ENCODE results near the gene NEK6. TPM values are rescaled to one million over a fixed set of nuclear protein-coding genes. Genes with fewer than 3 reads are reported as not detected.

The NEK6 gene
- total and polyA plus RNA-seq, 2 of the 8 experiments (the other 6 are each of a cell fraction or from before 2014, with no cell fraction given) = 17.7 to 19.7 TPM

- DNase-seq (ENCODE audit: low read depth in 1 of 2, low spot score in 2 of 2) (no peak), FAIRE-seq (no peak)
- Histone ChIP-seq H3K4me3 (ENCODE audit: extremely low read depth in 1 of 4, insufficient read depth in 2 of 4, low read depth in 3 of 4, low read length in 4 of 4) (no peak overlapping the region), H3K14ac (ENCODE audit: insufficient read length) (no peak overlapping the region), H4K8ac (ENCODE audit: extremely low read depth, insufficient read depth, low read length) (0 out of 2 replicates have a peak overlapping the region, but pooled peaks have one; percentile 23), H3K56ac (replicated peaks; ENCODE audit: insufficient read length, low read depth, low read length) (no peak overlapping the region), H3K9ac (replicated peaks in 1 of 4; ENCODE audit: extremely low read depth in 1 of 4, low read depth in 3 of 4, low read length in 3 of 4) (no peak overlapping the region), H3K9me3 (ENCODE audit: insufficient read depth in 2 of 2, low read depth in 1 of 2, low read length in 1 of 2) (no peaks in the 10 kb centered on the region), H2AK5ac (ENCODE audit: low read depth, low read length) (no peak overlapping the region), H3K4me2 (ENCODE audit: insufficient read depth in 1 of 2, low read depth in 2 of 2, low read length in 2 of 2) (no peak overlapping the region), H2BK15ac (ENCODE audit: low read length) (no peak overlapping the region), H2BK20ac (ENCODE audit: low read length) (no peak overlapping the region), H3K36me3 (ENCODE audit: control insufficient read depth in 2 of 4, insufficient read depth in 4 of 4, low read length in 3 of 4) (no peaks in the 10 kb centered on the region), H3K4me1 (replicated peaks in 1 of 4; ENCODE audit: control insufficient read depth in 3 of 4, insufficient read depth in 4 of 4, low read length in 3 of 4) (peaks cover 0 to 2% (median under 1%) of the 10 kb centered on the region in 4 experiments; a peak in 2 of 7 replicates), H4K91ac (replicated peaks; ENCODE audit: insufficient read length, low read length) (no peak overlapping the region), H4K20me1 (replicated peaks in 1 of 2; ENCODE audit: control insufficient read depth in 1 of 2, insufficient read depth in 2 of 2, low read length in 2 of 2) (peaks cover 8 to 13% of the 10 kb centered on the region in 2 experiments), H2AFZ (ENCODE audit: low read length) (no peak overlapping the region), H2BK12ac (ENCODE audit: low read depth, low read length) (no peak overlapping the region), H3K79me1 (ENCODE audit: low read depth, low read length) (peaks cover 15% of the 10 kb centered on the region), H2BK5ac (ENCODE audit: low read depth, low read length) (no peak overlapping the region), H2BK120ac (replicated peaks; ENCODE audit: low read depth, low read length) (no peak overlapping the region), H3K23ac (ENCODE audit: insufficient read length) (no peak overlapping the region), H3K27ac (ENCODE audit: low read depth, low read length) (no peak overlapping the region), H3K4ac (replicated peaks; ENCODE audit: insufficient read length, low read depth, low read length) (no peak overlapping the region), H3K79me2 (ENCODE audit: control insufficient read depth in 1 of 2, insufficient read depth in 2 of 2, low read length in 2 of 2) (peaks cover 0 to 9% of the 10 kb centered on the region in 2 experiments; a peak in 1 of 4 replicates), H3K27me3 (replicated peaks in 1 of 4; ENCODE audit: control insufficient read depth in 3 of 4, extremely low read depth in 1 of 4, insufficient read depth in 3 of 4, low read length in 3 of 4) (no peaks in the 10 kb centered on the region), H4K5ac (ENCODE audit: insufficient read length, low read depth, low read length) (no peak overlapping the region), H3K18ac (ENCODE audit: extremely low read depth, low read length) (no peak overlapping the region), H3K23me2 (ENCODE audit: low read depth, low read length) (no peaks in the 10 kb centered on the region)
- POLR2A ChIA-PET (ENCODE audit: partially characterized antibody) = no interaction called here
- 88% methylated on average over 6 of the region's 6 CpGs; no CpG with 5 or more reads in 1 of the 2 experiments for WGBS, 2 experiments (ENCODE audit: extremely low coverage in 1 of 2, insufficient coverage in 1 of 2, insufficient read length in 1 of 2, insufficient replicate concordance in 2 of 2, low coverage in 1 of 2, low lambda C conversion rate in 2 of 2, missing lambda C conversion rate in 1 of 2)
- CTCF ChIA-PET (ENCODE audit: partially characterized antibody) = no interaction called here
- TF ChIP-seq YY1 (IDR thresholded peaks at IDR 0.05; ENCODE audit: low read depth, low read length) (no peak), GABPA (IDR thresholded peaks at IDR 0.05; ENCODE audit: borderline replicate concordance, insufficient read depth, low read length) (no peak), USF2 (IDR thresholded peaks at IDR 0.05; ENCODE audit: low read length) (no peak), SRF (IDR thresholded peaks at IDR 0.05; ENCODE audit: low read depth, low read length) (no peak), FOSL1 (IDR thresholded peaks at IDR 0.05; ENCODE audit: insufficient read depth, low read depth, low read length) (no peak), SP4 (IDR thresholded peaks at IDR 0.05; ENCODE audit: low read length) (no peak), KDM5A (IDR thresholded peaks at IDR 0.05; ENCODE audit: low read length) (no peak), ATF3 (IDR thresholded peaks at IDR 0.05; ENCODE audit: insufficient read depth, low read depth, low read length) (no peak), ASH2L (IDR thresholded peaks at IDR 0.05; ENCODE audit: low read length) (no peak), SIN3A (conservative IDR thresholded peaks at IDR 0.05 in 1 of 2, IDR thresholded peaks at IDR 0.05 in 1 of 2; ENCODE audit: low read depth in 1 of 2, low read length in 2 of 2) (no peak), PHF8 (conservative IDR thresholded peaks at IDR 0.05; ENCODE audit: low read depth, low read length) (no peak), RNF2 (IDR thresholded peaks at IDR 0.05; ENCODE audit: borderline replicate concordance, low read depth, low read length, missing control alignments, poor library complexity, severe bottlenecking) (no peak)
Observed at GRCh38 chr9:124269556-124269955, 11.8 kb downstream of the NEK6 start.

All from H1 (cell line).